ENCODE measurements around the gene CHD8.
"Not testable (repeated sequence)": the region's sequence is repeated elsewhere in the genome, so short reads cannot be mapped to it uniquely, and the experiment has no call there.

Gene CHD8

GRCh38 chr14:21455912-21456667, at the start of gene CHD8:
Gene CHD8, minus strand, starts transcription at chr14:21456123. Its CDS starts 24,480 bp downstream, at chr14:21431643.
- DNase-seq (ENCODE audit: low spot score), result peak; percentile 100

- no peak for DNase-seq (ENCODE audit: low spot score)
These were observed 49.2 kb upstream of the CHD8 start for GRCh38 chr14:21505012-21505553.

GRCh38 chr14:21503376-21503775, 47.5 kb upstream of the CHD8 start:
- no peak for DNase-seq (ENCODE audit: low spot score)

- no peak for DNase-seq (ENCODE audit: low spot score)
These were observed 45.6 kb upstream of the CHD8 start for GRCh38 chr14:21501568-21501967.

- DNase-seq (ENCODE audit: low spot score), result peak; percentile 66
These were observed 42.9 kb upstream of the CHD8 start for GRCh38 chr14:21498540-21499526.

- no peak for DNase-seq (ENCODE audit: low spot score)
These were observed 40.5 kb upstream of the CHD8 start for GRCh38 chr14:21496453-21496852.

GRCh38 chr14:21494902-21495762, 39.2 kb upstream of the CHD8 start:
- DNase-seq (ENCODE audit: low spot score), result no peak

- no peak for DNase-seq (ENCODE audit: low spot score)
These were observed 30.7 kb upstream of the CHD8 start for GRCh38 chr14:21486640-21487087.

- peak; percentile 99 for DNase-seq (ENCODE audit: low spot score)
These were observed 21.2 kb upstream of the CHD8 start, which contains the start of the genes RAB2B and TOX4 for GRCh38 chr14:21476925-21477681. Gene RAB2B, minus strand, starts transcription at chr14:21476959. Its CDS starts 87 bp downstream, at chr14:21476872. Gene TOX4, plus strand, starts transcription at chr14:21477195. Its CDS starts 84 bp downstream, at chr14:21477279.

GRCh38 chr14:21476523-21476924, 20.6 kb upstream of the CHD8 start:
- DNase-seq (ENCODE audit: low spot score), result no peak

- DNase-seq (ENCODE audit: low spot score), result no peak
These were observed 20.0 kb upstream of the CHD8 start for GRCh38 chr14:21475767-21476522.

- DNase-seq (ENCODE audit: low spot score), result peak; percentile 12
These were observed 11.7 kb upstream of the CHD8 start for GRCh38 chr14:21467616-21468015.

GRCh38 chr14:21455592-21455911, 371 bp downstream of the CHD8 start:
- DNase-seq (ENCODE audit: low spot score), result no peak

GRCh38 chr14:21454843-21455544, 929 bp downstream of the CHD8 start:
- DNase-seq (ENCODE audit: low spot score), result no peak

- no peak for DNase-seq (ENCODE audit: low spot score)
These were observed 6.1 kb downstream of the CHD8 start for GRCh38 chr14:21449899-21450216.

- not testable (repeated sequence) for DNase-seq (ENCODE audit: low spot score)
These were observed 13.3 kb downstream of the CHD8 start for GRCh38 chr14:21442657-21443056.

- DNase-seq (ENCODE audit: low spot score), result no peak
These were observed 15.1 kb downstream of the CHD8 start for GRCh38 chr14:21440859-21441258.

GRCh38 chr14:21437063-21437901, 18.6 kb downstream of the CHD8 start:
- DNase-seq (ENCODE audit: low spot score), result peak; percentile 100

Measured in Ammon's horn (tissue), 1 donor.